ENCODE results near the gene DNLZ. TPM values are rescaled to one million over a fixed set of nuclear protein-coding genes. Genes with fewer than 3 reads are reported as not detected.
A peak's percentile ranks its signal among the peaks of the same experiment; 100 is the strongest.
"Not testable (repeated sequence)": the region's sequence is repeated elsewhere in the genome, so short reads cannot be mapped to it uniquely, and the experiment has no call there.

The DNLZ gene
- total and polyA plus RNA-seq, 10 donors, result 15.8 to 29.8 (median 22.3) TPM

DNA sequence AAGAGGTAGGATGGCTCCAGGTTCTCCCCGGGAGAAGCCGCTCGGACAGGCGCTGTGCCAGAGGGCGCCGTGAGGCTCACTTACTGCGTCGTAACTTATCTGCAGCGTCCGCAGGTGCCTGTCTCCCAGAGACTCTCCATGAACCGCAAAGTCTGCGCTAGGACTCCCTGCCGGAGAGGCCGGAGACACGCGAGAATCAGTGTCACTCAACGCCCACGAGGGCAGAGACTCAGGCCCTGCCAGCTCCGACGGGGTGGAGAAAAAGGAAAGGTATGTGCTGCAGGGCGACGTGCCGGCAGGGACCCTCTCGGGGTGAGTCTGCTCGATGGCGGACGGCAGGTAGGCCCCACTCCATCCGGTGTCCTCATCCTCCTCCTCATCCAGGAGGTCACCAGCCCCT, 43.5 kb upstream of the DNLZ start:
- H3K36me3 ChIP-seq, result peaks cover 0 to 60% (median 37%) of the 10 kb centered on the region in 6 donors
- 95 to 98% (median 96%) methylated on average over 25 to 28 of the region's 28 CpGs for WGBS, 5 donors
- DNase-seq; H3K27me3 ChIP-seq (replicated peaks in 1 of 7); H3K4me3 ChIP-seq; intact Hi-C loops (cut with DNase I; ENCODE audit: low total_unique reads); H3K9me3 ChIP-seq; H3K27ac ChIP-seq: not testable (repeated sequence)
- peak in 1 of 3 donors; percentile 15 for TF ChIP-seq POLR2AphosphoS5 (IDR thresholded peaks at IDR 0.05)
- peaks cover 29 to 87% (median 57%) of the 10 kb centered on the region in 6 donors for H3K4me1 ChIP-seq

DNA sequence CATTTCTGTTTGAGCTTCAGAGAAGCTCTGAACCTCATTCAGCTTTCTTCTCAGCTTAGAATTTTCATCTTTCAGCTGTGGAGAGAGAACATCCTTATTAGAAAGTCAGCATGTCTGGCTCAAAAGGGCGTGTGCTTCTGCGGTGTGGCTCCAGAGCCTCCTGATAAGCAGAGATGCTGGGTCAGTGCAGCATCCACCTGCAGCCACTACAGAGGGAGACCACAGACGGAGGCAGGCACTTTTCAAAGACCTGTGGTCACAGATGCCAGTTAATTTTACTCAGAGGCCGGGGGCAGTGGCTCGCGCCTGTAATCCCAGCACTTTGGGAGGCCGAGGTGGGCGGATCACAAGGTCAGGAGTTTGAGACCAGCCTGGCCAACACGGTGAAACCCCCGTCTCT, 42.4 kb upstream of the DNLZ start:
- WGBS, 5 donors, result 88 to 96% (median 90%) methylated on average over 10 of the region's 10 CpGs
- DNase-seq; H3K4me3 ChIP-seq; intact Hi-C loops (cut with DNase I; ENCODE audit: low total_unique reads); H3K27ac ChIP-seq; H3K9me3 ChIP-seq; H3K27me3 ChIP-seq (replicated peaks in 1 of 7): not testable (repeated sequence)
- Histone ChIP-seq H3K36me3 (peaks cover 0 to 63% (median 37%) of the 10 kb centered on the region in 6 donors), H3K4me1 (peaks cover 18 to 78% (median 46%) of the 10 kb centered on the region in 6 donors)

DNA sequence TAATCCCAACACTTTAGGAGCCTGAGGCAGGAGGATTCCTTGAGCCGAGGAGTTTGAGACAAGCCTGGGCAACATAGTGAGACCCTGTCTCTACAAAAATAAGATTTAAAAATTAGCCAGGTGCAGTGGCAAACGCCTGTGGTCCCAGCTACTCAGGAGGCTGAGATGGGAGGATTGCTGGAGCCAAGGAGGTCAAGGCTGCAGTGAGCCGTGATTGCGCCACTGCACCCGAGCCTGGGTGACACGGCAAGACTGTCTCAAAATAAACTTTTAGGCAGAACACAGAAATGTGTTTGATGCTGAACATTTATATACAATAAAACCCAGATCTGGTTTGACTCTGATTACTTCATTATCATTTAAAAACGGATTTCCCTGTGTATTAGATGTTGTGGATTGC, 41.9 kb upstream of the DNLZ start:
- H3K36me3 ChIP-seq, result peaks cover 0 to 63% (median 37%) of the 10 kb centered on the region in 6 donors
- WGBS, 5 donors, result 79 to 90% (median 83%) methylated on average over 7 of the region's 7 CpGs
- peaks cover 21 to 78% (median 47%) of the 10 kb centered on the region in 6 donors for H3K4me1 ChIP-seq
- H3K4me3 ChIP-seq, result no peak overlapping the region
- TF ChIP-seq POLR2AphosphoS5 (IDR thresholded peaks at IDR 0.05) (no peak), POLR2A (IDR thresholded peaks at IDR 0.05) (no peak)
- TF ChIP-seq, protein P1, sequence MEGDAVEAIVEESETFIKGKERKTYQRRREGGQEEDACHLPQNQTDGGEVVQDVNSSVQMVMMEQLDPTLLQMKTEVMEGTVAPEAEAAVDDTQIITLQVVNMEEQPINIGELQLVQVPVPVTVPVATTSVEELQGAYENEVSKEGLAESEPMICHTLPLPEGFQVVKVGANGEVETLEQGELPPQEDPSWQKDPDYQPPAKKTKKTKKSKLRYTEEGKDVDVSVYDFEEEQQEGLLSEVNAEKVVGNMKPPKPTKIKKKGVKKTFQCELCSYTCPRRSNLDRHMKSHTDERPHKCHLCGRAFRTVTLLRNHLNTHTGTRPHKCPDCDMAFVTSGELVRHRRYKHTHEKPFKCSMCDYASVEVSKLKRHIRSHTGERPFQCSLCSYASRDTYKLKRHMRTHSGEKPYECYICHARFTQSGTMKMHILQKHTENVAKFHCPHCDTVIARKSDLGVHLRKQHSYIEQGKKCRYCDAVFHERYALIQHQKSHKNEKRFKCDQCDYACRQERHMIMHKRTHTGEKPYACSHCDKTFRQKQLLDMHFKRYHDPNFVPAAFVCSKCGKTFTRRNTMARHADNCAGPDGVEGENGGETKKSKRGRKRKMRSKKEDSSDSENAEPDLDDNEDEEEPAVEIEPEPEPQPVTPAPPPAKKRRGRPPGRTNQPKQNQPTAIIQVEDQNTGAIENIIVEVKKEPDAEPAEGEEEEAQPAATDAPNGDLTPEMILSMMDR (IDR thresholded peaks at IDR 0.05 in 8 of 11, conservative IDR thresholded peaks at IDR 0.05 in 3 of 11), result no peak
- no peaks in the 10 kb centered on the region for H3K9me3 ChIP-seq
- intact Hi-C loops (cut with DNase I; ENCODE audit: low total_unique reads), result no loop called here
- DNase-seq, result no peak
- peak overlapping the region in 4 of 8 donors; percentile 28 to 87 (median 74) for H3K27ac ChIP-seq
- H3K27me3 ChIP-seq (replicated peaks in 1 of 7), result no peaks in the 10 kb centered on the region

DNA sequence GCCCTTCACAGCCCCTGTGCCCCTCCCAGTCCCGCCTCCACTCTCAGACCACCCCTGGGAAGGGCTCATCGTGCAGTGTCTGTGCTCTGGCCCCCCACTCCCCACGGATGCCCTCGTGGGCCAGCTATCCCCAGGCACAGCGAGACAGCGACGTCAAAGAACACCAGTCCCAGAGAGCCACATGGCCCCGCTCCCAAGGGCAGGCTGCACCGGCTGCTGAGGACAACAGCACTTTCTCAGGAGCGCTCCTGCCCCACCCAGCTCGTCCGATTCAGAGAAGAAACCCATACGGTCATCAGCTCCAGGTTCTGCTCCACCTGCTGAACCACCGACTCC, 41.2 kb upstream of the DNLZ start:
- TF ChIP-seq POLR2AphosphoS5 (IDR thresholded peaks at IDR 0.05) (peak in 2 of 3 donors; percentile 27 to 42), POLR2A (IDR thresholded peaks at IDR 0.05) (no peak)
- Histone ChIP-seq H3K4me1 (peaks cover 22 to 81% (median 49%) of the 10 kb centered on the region in 6 donors), H3K27ac (peak overlapping the region; percentile 16 to 87 (median 70)), H3K4me3 (peak overlapping the region in 1 of 8 donors; percentile 18), H3K27me3 (replicated peaks in 1 of 7) (no peaks in the 10 kb centered on the region), H3K9me3 (no peaks in the 10 kb centered on the region), H3K36me3 (peaks cover 0 to 63% (median 37%) of the 10 kb centered on the region in 6 donors)
- intact Hi-C loops (cut with DNase I; ENCODE audit: low total_unique reads), result no loop called here
- DNase-seq, result peak; percentile 75
- WGBS, 5 donors, result 68 to 87% (median 84%) methylated on average over 14 of the region's 14 CpGs

DNA sequence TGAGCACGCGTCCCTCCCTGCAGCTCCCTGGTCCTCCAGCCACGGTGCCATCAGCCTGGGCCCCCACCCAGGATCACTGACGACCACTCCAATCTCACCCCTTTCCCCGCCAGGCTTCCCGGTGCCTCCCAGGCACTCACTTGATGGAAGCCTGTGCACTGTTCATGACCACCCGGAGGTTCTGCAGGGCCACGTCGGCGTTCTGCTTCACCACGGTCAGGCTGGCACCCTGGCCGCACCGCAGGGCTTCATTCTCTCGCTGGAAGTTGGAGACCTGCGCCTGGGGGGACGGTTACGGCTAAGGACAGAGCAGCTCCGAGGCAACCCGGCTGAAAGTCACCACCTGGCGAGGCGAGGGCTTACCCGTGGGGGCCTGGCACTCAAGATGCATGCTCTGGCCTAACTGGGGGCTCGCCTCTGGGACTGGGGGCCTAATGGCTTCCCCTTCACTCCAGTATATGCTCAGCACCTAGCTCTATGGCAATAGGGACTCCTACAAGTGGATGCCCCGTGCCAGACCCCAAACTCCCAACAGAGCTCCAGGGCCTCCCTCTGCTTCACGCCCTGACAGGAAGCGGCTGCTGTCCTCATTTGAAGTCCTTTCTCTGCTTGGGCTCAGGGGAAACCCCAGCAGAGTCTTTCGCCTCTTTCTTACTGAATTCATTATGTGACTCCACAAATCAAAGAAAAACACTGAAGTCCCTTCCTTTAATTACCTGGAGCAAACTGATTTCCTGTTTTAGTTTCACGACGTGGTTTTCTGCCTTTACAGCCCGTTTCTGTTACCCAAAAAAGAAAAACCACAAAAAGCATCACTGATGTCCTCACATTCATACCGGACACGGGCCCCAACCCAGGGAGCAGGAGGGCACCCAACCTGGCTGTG, 40.6 kb upstream of the DNLZ start:
- Histone ChIP-seq H3K27ac (peak overlapping the region; percentile 16 to 87 (median 70)), H3K4me3 (peak overlapping the region in 1 of 8 donors; percentile 41), H3K27me3 (replicated peaks in 1 of 7) (no peaks in the 10 kb centered on the region), H3K4me1 (peaks cover 19 to 81% (median 49%) of the 10 kb centered on the region in 6 donors), H3K36me3 (peaks cover 0 to 63% (median 37%) of the 10 kb centered on the region in 6 donors), H3K9me3 (no peaks in the 10 kb centered on the region)
- WGBS, 5 donors, result 67 to 72% (median 71%) methylated on average over 24 to 32 of the region's 32 CpGs
- DNase-seq, result peak; percentile 80
- intact Hi-C loops (cut with DNase I; ENCODE audit: low total_unique reads), result no loop called here
- TF ChIP-seq POLR2AphosphoS5 (IDR thresholded peaks at IDR 0.05), result peak in 1 of 3 donors; percentile 61
- TF ChIP-seq, protein P1 (IDR thresholded peaks at IDR 0.05 in 8 of 11, conservative IDR thresholded peaks at IDR 0.05 in 3 of 11), result no peak

All from spleen (tissue), 11 donors.